Measurements from ENCODE around the gene ZSWIM8.

ZSWIM8 gene

GRCh38 chr10:73837072-73837471 is 51.7 kb downstream of the ZSWIM8 start:
- TF ChIP-seq MAX (IDR thresholded peaks at IDR 0.05) (no peak), NFIC (IDR thresholded peaks at IDR 0.05) (no peak)

GRCh38 chr10:73838008-73838567 is 52.7 kb downstream of the ZSWIM8 start:
- no peak for TF ChIP-seq TEAD4 (IDR thresholded peaks at IDR 0.05)
- no peak for TF ChIP-seq TAF1 (IDR thresholded peaks at IDR 0.05; ENCODE audit: low read depth)
- TF ChIP-seq MAX (IDR thresholded peaks at IDR 0.05): no peak
- TF ChIP-seq EGR1 (IDR thresholded peaks at IDR 0.05): no peak
- no peak for TF ChIP-seq RAD21 (IDR thresholded peaks at IDR 0.05; ENCODE audit: low read depth)
- no peak for TF ChIP-seq REST (IDR thresholded peaks at IDR 0.05; ENCODE audit: low read depth)
- TF ChIP-seq CEBPB (IDR thresholded peaks at IDR 0.05): no peak
- TF ChIP-seq TCF12 (IDR thresholded peaks at IDR 0.05; ENCODE audit: low read depth): no peak
- no peak for TF ChIP-seq USF1 (IDR thresholded peaks at IDR 0.05)
- no peak for TF ChIP-seq CREB1 (IDR thresholded peaks at IDR 0.05; ENCODE audit: low read depth)
- TF ChIP-seq ZBTB7A (IDR thresholded peaks at IDR 0.05; ENCODE audit: low read depth): no peak
- TF ChIP-seq NFIC (IDR thresholded peaks at IDR 0.05): no peak
- TF ChIP-seq YY1 (IDR thresholded peaks at IDR 0.05; ENCODE audit: low read depth): no peak
- no peak for TF ChIP-seq FOXM1 (IDR thresholded peaks at IDR 0.05; ENCODE audit: borderline replicate concordance, low read depth)
- no peak for TF ChIP-seq EP300 (IDR thresholded peaks at IDR 0.05; ENCODE audit: borderline replicate concordance)

GRCh38 chr10:73838827-73839226 is 53.4 kb downstream of the ZSWIM8 start:
- TF ChIP-seq USF1 (IDR thresholded peaks at IDR 0.05) (no peak), CREB1 (IDR thresholded peaks at IDR 0.05; ENCODE audit: low read depth) (no peak), ZBTB7A (IDR thresholded peaks at IDR 0.05; ENCODE audit: low read depth) (no peak)

GRCh38 chr10:73839276-73839966 is 54.0 kb downstream of the ZSWIM8 start:
- TF ChIP-seq FOXM1 (IDR thresholded peaks at IDR 0.05; ENCODE audit: borderline replicate concordance, low read depth) (no peak), USF1 (IDR thresholded peaks at IDR 0.05) (no peak), NFIC (IDR thresholded peaks at IDR 0.05) (no peak), CREB1 (IDR thresholded peaks at IDR 0.05; ENCODE audit: low read depth) (no peak), TCF12 (IDR thresholded peaks at IDR 0.05; ENCODE audit: low read depth) (no peak), ZBTB7A (IDR thresholded peaks at IDR 0.05; ENCODE audit: low read depth) (no peak), YY1 (IDR thresholded peaks at IDR 0.05; ENCODE audit: low read depth) (no peak)

GRCh38 chr10:73840056-73840402 is 54.6 kb downstream of the ZSWIM8 start:
- TF ChIP-seq EGR1 (IDR thresholded peaks at IDR 0.05) (no peak), RAD21 (IDR thresholded peaks at IDR 0.05; ENCODE audit: low read depth) (no peak)

- no peak for TF ChIP-seq RAD21 (IDR thresholded peaks at IDR 0.05; ENCODE audit: low read depth)
Measured at GRCh38 chr10:73840403-73841060, 55.1 kb downstream of the ZSWIM8 start.

- TF ChIP-seq EGR1 (IDR thresholded peaks at IDR 0.05) (no peak), CREB1 (IDR thresholded peaks at IDR 0.05; ENCODE audit: low read depth) (no peak), NFIC (IDR thresholded peaks at IDR 0.05) (no peak), CEBPB (IDR thresholded peaks at IDR 0.05) (no peak), MAX (IDR thresholded peaks at IDR 0.05) (no peak), FOXM1 (IDR thresholded peaks at IDR 0.05; ENCODE audit: borderline replicate concordance, low read depth) (no peak), TAF1 (IDR thresholded peaks at IDR 0.05; ENCODE audit: low read depth) (no peak), REST (IDR thresholded peaks at IDR 0.05; ENCODE audit: low read depth) (no peak), USF1 (IDR thresholded peaks at IDR 0.05) (no peak), EP300 (IDR thresholded peaks at IDR 0.05; ENCODE audit: borderline replicate concordance) (no peak), TCF12 (IDR thresholded peaks at IDR 0.05; ENCODE audit: low read depth) (no peak), TEAD4 (IDR thresholded peaks at IDR 0.05) (no peak), RAD21 (IDR thresholded peaks at IDR 0.05; ENCODE audit: low read depth) (no peak)
Measured at GRCh38 chr10:73841061-73841421, 55.6 kb downstream of the ZSWIM8 start.
